ENCODE measurements around the gene ZC3H12A.

The ZC3H12A gene

DNA sequence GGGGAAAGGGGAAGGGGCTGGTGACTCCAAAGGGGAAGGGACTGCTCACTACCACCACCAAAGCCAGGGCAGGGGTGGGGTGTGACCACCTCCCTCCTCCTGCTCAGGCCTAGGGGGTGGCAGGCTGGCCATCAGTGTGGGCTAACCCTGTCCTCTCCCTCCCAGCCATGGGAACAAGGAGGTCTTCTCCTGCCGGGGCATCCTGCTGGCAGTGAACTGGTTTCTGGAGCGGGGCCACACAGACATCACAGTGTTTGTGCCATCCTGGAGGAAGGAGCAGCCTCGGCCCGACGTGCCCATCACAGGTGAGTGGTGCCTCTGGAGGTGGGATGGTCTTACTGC lies 5.7 kb downstream of the ZC3H12A start:
- no peak for ATAC-seq
- no peak for TF ChIP-seq ZNF565 (CRISPR knock-in tag; conservative IDR thresholded peaks at IDR 0.05; ENCODE audit: low read depth)
- no peak for TF ChIP-seq PATZ1 (CRISPR knock-in tag; IDR thresholded peaks at IDR 0.05; ENCODE audit: borderline replicate concordance)
- TF ChIP-seq ZNF8 (CRISPR knock-in tag; IDR thresholded peaks at IDR 0.05): no peak
- no peak for TF ChIP-seq ESRRG (CRISPR knock-in tag; IDR thresholded peaks at IDR 0.05)
- TF ChIP-seq TSHZ2 (CRISPR knock-in tag; IDR thresholded peaks at IDR 0.05): no peak
- no peak for TF ChIP-seq CSRNP3 (CRISPR knock-in tag; IDR thresholded peaks at IDR 0.05)
- TF ChIP-seq TOX (CRISPR knock-in tag; IDR thresholded peaks at IDR 0.05; ENCODE audit: borderline replicate concordance): no peak
- TF ChIP-seq, protein P1, sequence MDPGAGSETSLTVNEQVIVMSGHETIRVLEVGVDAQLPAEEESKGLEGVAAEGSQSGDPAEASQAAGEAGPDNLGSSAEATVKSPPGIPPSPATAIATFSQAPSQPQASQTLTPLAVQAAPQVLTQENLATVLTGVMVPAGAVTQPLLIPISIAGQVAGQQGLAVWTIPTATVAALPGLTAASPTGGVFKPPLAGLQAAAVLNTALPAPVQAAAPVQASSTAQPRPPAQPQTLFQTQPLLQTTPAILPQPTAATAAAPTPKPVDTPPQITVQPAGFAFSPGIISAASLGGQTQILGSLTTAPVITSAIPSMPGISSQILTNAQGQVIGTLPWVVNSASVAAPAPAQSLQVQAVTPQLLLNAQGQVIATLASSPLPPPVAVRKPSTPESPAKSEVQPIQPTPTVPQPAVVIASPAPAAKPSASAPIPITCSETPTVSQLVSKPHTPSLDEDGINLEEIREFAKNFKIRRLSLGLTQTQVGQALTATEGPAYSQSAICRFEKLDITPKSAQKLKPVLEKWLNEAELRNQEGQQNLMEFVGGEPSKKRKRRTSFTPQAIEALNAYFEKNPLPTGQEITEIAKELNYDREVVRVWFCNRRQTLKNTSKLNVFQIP (CRISPR knock-in tag; IDR thresholded peaks at IDR 0.05; ENCODE audit: borderline replicate concordance, low read depth): no peak
- TF ChIP-seq CREB5 (CRISPR knock-in tag; IDR thresholded peaks at IDR 0.05; ENCODE audit: low read depth): no peak
- no peak for TF ChIP-seq PPARA (CRISPR knock-in tag; IDR thresholded peaks at IDR 0.05; ENCODE audit: borderline replicate concordance)
- no peak for TF ChIP-seq SNAI2 (CRISPR knock-in tag; IDR thresholded peaks at IDR 0.05)
- TF ChIP-seq OSR1 (CRISPR knock-in tag; IDR thresholded peaks at IDR 0.05): no peak

DNA sequence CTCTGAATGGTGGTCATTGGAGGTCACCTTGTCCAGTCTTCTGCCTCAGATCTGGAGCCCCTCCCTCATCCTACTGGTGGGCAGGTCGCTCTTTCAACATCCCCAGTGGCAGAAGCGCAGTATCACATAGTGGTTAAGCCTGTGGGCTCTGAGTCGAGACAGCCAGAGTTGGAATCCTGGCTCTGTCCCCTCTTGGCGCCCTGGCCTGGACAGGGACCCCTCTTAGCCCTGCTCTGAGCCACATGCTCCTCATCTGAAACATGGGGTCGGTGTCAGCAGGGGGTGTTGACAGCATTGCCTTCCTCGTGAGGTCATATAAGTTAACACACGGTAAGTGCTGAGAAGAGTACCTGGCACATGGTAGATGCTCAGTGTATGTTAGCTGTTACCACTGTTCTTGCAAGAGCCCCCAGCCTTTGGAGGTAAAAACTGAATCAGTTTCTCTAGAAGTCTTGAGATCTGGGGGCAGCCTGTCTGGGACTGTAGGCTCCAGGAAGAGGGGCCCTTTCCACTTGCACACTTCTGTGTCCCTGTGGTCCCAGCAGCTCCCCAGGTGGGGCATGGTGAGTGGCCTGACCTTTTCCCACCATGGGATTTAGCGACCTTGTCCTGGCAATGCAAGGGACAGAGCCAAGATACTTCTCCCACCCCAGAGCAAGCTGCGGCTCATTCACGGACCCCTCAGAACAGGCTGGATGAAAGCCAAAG lies 6.4 kb downstream of the ZC3H12A start:
- no peak for ATAC-seq
- TF ChIP-seq ZNF565 (CRISPR knock-in tag; conservative IDR thresholded peaks at IDR 0.05; ENCODE audit: low read depth): no peak
- TF ChIP-seq PATZ1 (CRISPR knock-in tag; IDR thresholded peaks at IDR 0.05; ENCODE audit: borderline replicate concordance): no peak
- TF ChIP-seq RARB (CRISPR knock-in tag; IDR thresholded peaks at IDR 0.05): no peak
- TF ChIP-seq ESRRG (CRISPR knock-in tag; IDR thresholded peaks at IDR 0.05): no peak
- TF ChIP-seq CREB5 (CRISPR knock-in tag; IDR thresholded peaks at IDR 0.05; ENCODE audit: low read depth): no peak
- no peak for TF ChIP-seq ZC3H10 (CRISPR knock-in tag; IDR thresholded peaks at IDR 0.05)
- no peak for TF ChIP-seq BACH2 (CRISPR knock-in tag; IDR thresholded peaks at IDR 0.05; ENCODE audit: borderline replicate concordance)
- TF ChIP-seq GLIS3 (CRISPR knock-in tag; IDR thresholded peaks at IDR 0.05): no peak
- no peak for TF ChIP-seq PPARA (CRISPR knock-in tag; IDR thresholded peaks at IDR 0.05; ENCODE audit: borderline replicate concordance)
- no peak for TF ChIP-seq ZFP3 (CRISPR knock-in tag; IDR thresholded peaks at IDR 0.05)
- no peak for TF ChIP-seq TCF4 (CRISPR knock-in tag; IDR thresholded peaks at IDR 0.05; ENCODE audit: borderline replicate concordance)
- no peak for TF ChIP-seq TOX (CRISPR knock-in tag; IDR thresholded peaks at IDR 0.05; ENCODE audit: borderline replicate concordance)
